ENCODE measurements around the gene LMTK3. TPM values are rescaled to one million over a fixed set of nuclear protein-coding genes. Genes with fewer than 3 reads are reported as not detected.
A peak's percentile ranks its signal among the peaks of the same experiment; 100 is the strongest.

LMTK3 gene
- total and polyA plus RNA-seq, 7 experiments from 2014 or later, result 0.03 to 21.4 (median 16.6) TPM; not detected in 1

- Histone ChIP-seq H3K4me1 (ENCODE audit: control insufficient read depth in 2 of 2, insufficient read depth in 2 of 2, low read length in 2 of 2) (peaks cover 7 to 15% of the 10 kb centered on the region in 2 donors), H3K9me3 (ENCODE audit: control insufficient read depth in 2 of 3, low read length in 3 of 3) (no peaks in the 10 kb centered on the region), H3K36me3 (ENCODE audit: control insufficient read depth in 2 of 3, insufficient read depth in 3 of 3, low read length in 3 of 3) (peaks cover 0 to 56% (median 3%) of the 10 kb centered on the region in 3 experiments), H3K27ac (ENCODE audit: low read depth, low read length) (peak overlapping the region; percentile 86), H3K4me3 (ENCODE audit: low read length) (peak overlapping the region; percentile 93), H3K27me3 (ENCODE audit: control insufficient read depth in 2 of 2, insufficient read depth in 2 of 2, low read length in 2 of 2) (no peaks in the 10 kb centered on the region)
- POLR2A ChIA-PET, result interaction anchor here (0.6 to 2.2 kb wide), 5 partner anchors 10 to 148 kb away, joined by 3 to 15 read pairs (median 4); partner anchors contain the start of gene GRWD1
- CTCF ChIA-PET, result interaction anchor here (0.6 to 1.6 kb wide), 2 partner anchors 20 to 331 kb away, joined by 3 to 13 read pairs; no protein-coding TSS in a partner anchor
- Mint-ChIP-seq H3K9me3 (no peaks in the 10 kb centered on the region), H3K27ac (peak overlapping the region in 7 of 9 donors; percentile 55 to 83 (median 75)), H3K4me3 (peak overlapping the region; percentile 81 to 95 (median 91)), H3K36me3 (peaks cover 4 to 8% (median 4%) of the 10 kb centered on the region in 5 donors), H3K4me1 (peaks cover 0 to 34% (median 19%) of the 10 kb centered on the region in 7 donors), H3K27me3 (no peaks in the 10 kb centered on the region)
- DNase-seq (no peak), ATAC-seq (no peak)
- intact Hi-C loops (cut with micrococcal nuclease), result loop anchor here (1.0 to 5.0 kb wide), 19 partner anchors 10 to 1407 kb away; partner anchors contain the start of genes GRWD1 (in 2 of the 2), RPL18 (in 2 of the 2), SPHK2 (in 2 of the 2) and AKT1S1 (in 1 of the 2)
These were observed 41.5 kb downstream of the LMTK3 start for GRCh38 chr19:48469934-48470680.

- Mint-ChIP-seq H3K27ac (peak within 1 kb of the TSS; percentile 85 to 96 (median 90)), H3K36me3 (peaks cover 4 to 6% (median 4%) of the 10 kb centered on the region in 5 donors), H3K4me3 (peak within 1 kb of the TSS; percentile 81 to 96 (median 92)), H3K4me1 (peaks cover 0 to 32% (median 18%) of the 10 kb centered on the region in 7 donors), H3K9me3 (no peaks in the 10 kb centered on the region), H3K27me3 (no peaks in the 10 kb centered on the region)
- intact Hi-C loops (cut with micrococcal nuclease), result loop anchor here (1.0 to 5.0 kb wide), 19 partner anchors 11 to 1407 kb away; partner anchors contain the start of genes GRWD1 (in 2 of the 2), RPL18 (in 2 of the 2), SPHK2 (in 2 of the 2) and AKT1S1 (in 1 of the 2)
- Histone ChIP-seq H3K27ac (ENCODE audit: low read depth, low read length) (peak within 1 kb of the TSS; percentile 86), H3K9me3 (ENCODE audit: control insufficient read depth in 2 of 3, low read length in 3 of 3) (no peaks in the 10 kb centered on the region), H3K4me1 (ENCODE audit: control insufficient read depth in 2 of 2, insufficient read depth in 2 of 2, low read length in 2 of 2) (peaks cover 7 to 15% of the 10 kb centered on the region in 2 donors), H3K36me3 (ENCODE audit: control insufficient read depth in 2 of 3, insufficient read depth in 3 of 3, low read length in 3 of 3) (peaks cover 0 to 49% (median 3%) of the 10 kb centered on the region in 3 experiments), H3K4me3 (ENCODE audit: low read length) (peak within 1 kb of the TSS; percentile 93), H3K27me3 (ENCODE audit: control insufficient read depth in 2 of 2, insufficient read depth in 2 of 2, low read length in 2 of 2) (no peaks in the 10 kb centered on the region)
- ChIA-PET CTCF (interaction anchor here (1.6 kb wide), 1 partner anchor 21 kb away, joined by 13 read pairs; no protein-coding TSS in a partner anchor), POLR2A (interaction anchor here (0.6 to 2.2 kb wide), 5 partner anchors 11 to 149 kb away, joined by 3 to 15 read pairs (median 4); partner anchors contain the start of gene GRWD1)
- ATAC-seq (no peak), DNase-seq (peak in 1 of 9 donors; percentile 81)
These were observed 42.2 kb downstream of the LMTK3 start, which contains the start of gene CYTH2 for GRCh38 chr19:48469289-48469881. CYTH2 (plus strand) TSS chr19:48469369; CDS start chr19:48469508, 139 bp downstream.

- Histone ChIP-seq H3K4me3 (ENCODE audit: low read length) (peak overlapping the region; percentile 93), H3K36me3 (ENCODE audit: control insufficient read depth in 2 of 3, insufficient read depth in 3 of 3, low read length in 3 of 3) (peaks cover 0 to 43% (median 3%) of the 10 kb centered on the region in 3 experiments), H3K4me1 (ENCODE audit: control insufficient read depth in 2 of 2, insufficient read depth in 2 of 2, low read length in 2 of 2) (peaks cover 7 to 15% of the 10 kb centered on the region in 2 donors), H3K27ac (ENCODE audit: low read depth, low read length) (peak overlapping the region; percentile 86), H3K27me3 (ENCODE audit: control insufficient read depth in 2 of 2, insufficient read depth in 2 of 2, low read length in 2 of 2) (no peaks in the 10 kb centered on the region), H3K9me3 (ENCODE audit: control insufficient read depth in 2 of 3, low read length in 3 of 3) (no peaks in the 10 kb centered on the region)
- peak; percentile 93 to 100 (median 100) for DNase-seq
- ChIA-PET CTCF (no interaction called here), POLR2A (interaction anchor here (0.6 to 0.9 kb wide), 2 partner anchors 23 to 36 kb away, joined by 3 read pairs; no protein-coding TSS in a partner anchor)
- no peaks in the 10 kb centered on the region for H3K9me3 Mint-ChIP-seq
- intact Hi-C loops (cut with micrococcal nuclease), result loop anchor here (1.0 to 5.0 kb wide), 21 partner anchors 11 to 1408 kb away; partner anchors contain the start of genes DBP (in 2 of the 2), GRWD1 (in 2 of the 2), LMTK3 (in 2 of the 2) and RPL18 (in 2 of the 2)
- peak overlapping the region; percentile 85 to 96 (median 90) for H3K27ac Mint-ChIP-seq
- H3K27me3 Mint-ChIP-seq, result no peaks in the 10 kb centered on the region
- H3K4me1 Mint-ChIP-seq, result peaks cover 0 to 30% (median 18%) of the 10 kb centered on the region in 7 donors
- peaks cover 2 to 6% (median 4%) of the 10 kb centered on the region in 5 donors for H3K36me3 Mint-ChIP-seq
- ATAC-seq, result peak; percentile 93
- peak overlapping the region; percentile 81 to 96 (median 92) for H3K4me3 Mint-ChIP-seq
These were observed 42.8 kb downstream of the LMTK3 start for GRCh38 chr19:48468772-48469288.

DNA sequence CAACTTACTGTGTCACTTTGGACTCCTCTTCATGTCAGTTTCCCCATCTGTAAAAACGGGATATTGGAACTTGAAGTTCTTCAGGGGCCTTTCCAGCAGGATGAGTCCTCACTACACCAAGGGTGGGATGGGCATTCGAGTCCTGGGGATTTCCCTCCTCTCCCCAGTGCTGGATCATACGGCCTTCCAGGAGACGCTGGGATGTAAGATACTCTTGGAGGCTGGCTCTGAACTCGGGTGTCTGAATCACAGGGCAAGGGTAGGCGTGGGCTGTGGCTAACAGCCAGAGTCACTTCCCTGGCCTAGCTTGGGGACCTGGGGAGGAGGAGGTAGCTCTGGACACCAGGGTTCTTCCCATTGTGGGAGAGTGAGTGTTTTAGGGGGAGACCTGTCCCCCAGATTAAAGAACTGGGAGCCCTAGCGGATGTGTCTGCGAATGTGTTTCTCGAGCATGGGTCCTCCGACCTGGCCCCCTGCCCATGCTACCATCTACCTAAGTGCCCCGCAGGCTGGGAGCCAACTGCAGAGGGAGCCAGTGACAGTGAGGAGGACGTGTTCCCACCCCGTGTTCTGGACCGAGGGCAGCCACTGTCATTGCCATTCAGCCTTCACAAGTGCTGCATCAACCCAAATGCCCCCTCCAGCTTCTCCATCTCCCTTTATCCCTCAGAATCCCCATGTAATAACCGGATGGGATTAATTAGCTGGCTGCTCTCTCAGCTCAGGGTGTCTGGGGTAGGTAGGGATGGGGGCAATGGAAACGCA, 44.9 kb downstream of the LMTK3 start:
- peaks cover 0 to 24% (median 0%) of the 10 kb centered on the region in 3 experiments for H3K36me3 ChIP-seq (ENCODE audit: control insufficient read depth in 2 of 3, insufficient read depth in 3 of 3, low read length in 3 of 3)
- DNase-seq (no peak), ATAC-seq (no peak)
- H3K4me1 ChIP-seq (ENCODE audit: control insufficient read depth in 2 of 2, insufficient read depth in 2 of 2, low read length in 2 of 2), result peaks cover 7 to 15% of the 10 kb centered on the region in 2 donors
- Mint-ChIP-seq H3K27me3 (no peaks in the 10 kb centered on the region), H3K4me3 (no peak overlapping the region), H3K4me1 (peaks cover 0 to 31% (median 18%) of the 10 kb centered on the region in 7 donors), H3K36me3 (peaks cover 0 to 11% (median 4%) of the 10 kb centered on the region in 5 donors), H3K27ac (no peak overlapping the region), H3K9me3 (no peaks in the 10 kb centered on the region)
- H3K27ac ChIP-seq (ENCODE audit: low read depth, low read length), result no peak overlapping the region
- intact Hi-C loops (cut with micrococcal nuclease), result loop anchor here (5.0 kb wide), 3 partner anchors 64 to 1176 kb away; partner anchors contain the start of genes RRAS (in 1 of the 2) and SCAF1 (in 1 of the 2)
- ChIA-PET CTCF (interaction anchor here (0.7 to 2.1 kb wide), 2 partner anchors 23 to 141 kb away, joined by 3 to 7 read pairs; partner anchors contain the start of gene EMP3), POLR2A (no interaction called here)
- H3K9me3 ChIP-seq (ENCODE audit: control insufficient read depth in 2 of 3, low read length in 3 of 3), result no peaks in the 10 kb centered on the region
- no peaks in the 10 kb centered on the region for H3K27me3 ChIP-seq (ENCODE audit: control insufficient read depth in 2 of 2, insufficient read depth in 2 of 2, low read length in 2 of 2)
- no peak overlapping the region for H3K4me3 ChIP-seq (ENCODE audit: low read length)

DNA sequence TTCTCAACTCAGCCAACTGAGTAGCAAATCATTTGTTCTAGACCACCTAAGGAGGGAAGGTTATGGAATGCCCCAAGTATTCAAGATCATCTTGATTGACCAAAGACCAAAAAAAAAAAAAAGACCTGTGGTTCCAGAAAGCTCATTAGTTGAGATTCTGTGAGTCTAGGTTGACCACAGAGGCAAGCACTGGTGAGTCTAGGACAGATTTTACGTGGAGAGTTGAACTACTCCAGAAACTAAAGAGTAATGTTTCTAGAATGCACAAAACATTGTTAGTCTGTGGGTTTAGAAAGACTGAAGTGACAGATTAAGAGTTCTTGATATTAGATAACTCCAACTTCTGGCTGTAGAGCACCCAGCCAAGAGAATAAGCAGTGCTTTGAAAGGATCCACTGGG, 46.4 kb downstream of the LMTK3 start:
- no peak overlapping the region for H3K4me3 Mint-ChIP-seq
- H3K27me3 Mint-ChIP-seq, result no peaks in the 10 kb centered on the region
- no peaks in the 10 kb centered on the region for H3K9me3 ChIP-seq (ENCODE audit: control insufficient read depth in 2 of 3, low read length in 3 of 3)
- H3K36me3 Mint-ChIP-seq, result peaks cover 0 to 7% (median 0%) of the 10 kb centered on the region in 5 donors
- peaks cover 4 to 10% of the 10 kb centered on the region in 2 donors for H3K4me1 ChIP-seq (ENCODE audit: control insufficient read depth in 2 of 2, insufficient read depth in 2 of 2, low read length in 2 of 2)
- ATAC-seq (no peak), DNase-seq (no peak)
- intact Hi-C loops (cut with micrococcal nuclease), result loop anchor here (5.0 kb wide), 3 partner anchors 63 to 1177 kb away; partner anchors contain the start of genes RRAS (in 1 of the 2) and SCAF1 (in 1 of the 2)
- CTCF ChIA-PET, result no interaction called here
- peak overlapping the region in 1 of 9 donors; percentile 36 for H3K27ac Mint-ChIP-seq
- peaks cover 0 to 8% (median 0%) of the 10 kb centered on the region in 3 experiments for H3K36me3 ChIP-seq (ENCODE audit: control insufficient read depth in 2 of 3, insufficient read depth in 3 of 3, low read length in 3 of 3)
- no peak overlapping the region for H3K4me3 ChIP-seq (ENCODE audit: low read length)
- H3K27me3 ChIP-seq (ENCODE audit: control insufficient read depth in 2 of 2, insufficient read depth in 2 of 2, low read length in 2 of 2), result no peaks in the 10 kb centered on the region
- H3K9me3 Mint-ChIP-seq, result no peaks in the 10 kb centered on the region
- H3K4me1 Mint-ChIP-seq, result peaks cover 0 to 23% (median 12%) of the 10 kb centered on the region in 7 donors
- H3K27ac ChIP-seq (ENCODE audit: low read depth, low read length), result no peak overlapping the region
- POLR2A ChIA-PET, result no interaction called here
